ACC112 (cell line): ENCODE measurements around the gene ZNF462.

Experiments used
- H2AFZ ChIP-seq: fragments of 200-600 bp; sonication (generic); one replicate; pipeline ENCODE4 v1.6.0; 2017; ENCODE audit warnings: antibody characterized with exemption, low read length; ENCODE audit not compliant: unreplicated experiment
- H3K27ac ChIP-seq: fragments of 200-600 bp; sonication (generic); 2 replicates; pipeline ENCODE4 v1.5.1; 2014; ENCODE audit warnings: low read depth, mild to moderate bottlenecking, antibody characterized with exemption, low read length, moderate library complexity
- H3K27me3 ChIP-seq: fragments of 200-600 bp; sonication (generic); 2 replicates; pipeline ENCODE4 v1.6.1; 2014; ENCODE audit warnings: mild to moderate bottlenecking, antibody characterized with exemption, low read length, moderate library complexity, mixed read lengths; ENCODE audit not compliant: insufficient read depth
- H3K36me3 ChIP-seq: fragments of 200-600 bp; sonication (generic); 2 replicates; pipeline ENCODE4 v1.6.1; 2016; ENCODE audit warnings: mild to moderate bottlenecking, antibody characterized with exemption, low read length, moderate library complexity, mixed read lengths; ENCODE audit not compliant: insufficient read depth
- H3K4me1 ChIP-seq: fragments of 200-600 bp; sonication (generic); one replicate; pipeline ENCODE4 v1.6.1; 2016; ENCODE audit warnings: low read length, mixed read lengths; ENCODE audit not compliant: insufficient read depth, unreplicated experiment, control insufficient read depth
- H3K4me3 ChIP-seq: fragments of 200-600 bp; sonication (generic); 2 replicates; pipeline ENCODE4 v1.5.1; 2014; ENCODE audit warnings: mild to moderate bottlenecking, low read depth, low read length
- H3K79me2 ChIP-seq: fragments of 200-600 bp; sonication (generic); one replicate; pipeline ENCODE4 v1.6.0; 2016; ENCODE audit warnings: low read length; ENCODE audit not compliant: control insufficient read depth, unreplicated experiment, insufficient read depth

ZNF462 gene

DNA sequence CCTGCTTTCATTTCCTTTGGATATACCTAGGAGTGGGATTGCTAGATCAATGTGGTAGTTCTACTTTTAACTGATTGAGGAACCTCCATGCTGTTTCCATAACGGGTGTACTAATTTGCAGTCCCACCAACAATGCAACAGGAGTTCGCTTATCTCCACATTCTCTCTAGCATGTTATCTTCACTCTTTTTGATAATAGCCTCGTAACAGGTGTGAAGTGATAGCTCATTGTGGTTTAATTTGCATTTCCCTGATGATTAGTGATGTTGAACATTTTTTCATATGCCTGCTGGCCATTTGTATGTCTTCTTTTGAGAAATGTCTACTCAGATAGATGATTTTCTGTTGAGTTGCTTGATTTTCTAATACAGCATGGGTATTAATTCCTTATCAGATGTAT, 142.2 kb downstream of the ZNF462 start:
- no peaks in the 10 kb centered on the region for H3K79me2 ChIP-seq
- no peak overlapping the region for H3K27ac ChIP-seq
- no peak overlapping the region for H2AFZ ChIP-seq
- no peaks in the 10 kb centered on the region for H3K4me1 ChIP-seq
- H3K36me3 ChIP-seq: peaks cover 18% of the 10 kb centered on the region
- H3K27me3 ChIP-seq: no peaks in the 10 kb centered on the region
- no peak overlapping the region for H3K4me3 ChIP-seq

DNA sequence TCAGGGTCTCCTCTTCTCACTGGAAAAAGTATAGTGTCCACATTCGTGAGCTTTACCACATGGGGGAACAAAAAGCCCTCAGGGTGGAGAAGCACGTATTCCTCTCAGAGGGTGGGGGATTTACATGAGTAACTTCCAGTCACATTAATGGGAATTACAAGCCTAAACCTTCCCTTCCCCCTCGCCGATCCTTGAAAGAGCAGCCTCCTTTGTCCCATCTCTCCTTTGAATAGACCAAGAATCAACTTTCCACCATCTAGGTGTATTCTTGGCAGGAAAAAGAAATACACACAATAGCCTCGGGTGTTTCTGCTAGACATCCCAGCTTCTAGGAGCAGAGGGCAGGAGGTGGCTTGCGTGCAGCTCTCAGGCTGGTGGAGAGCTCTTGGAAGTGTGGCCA, 144.4 kb downstream of the ZNF462 start:
- Histone ChIP-seq H3K79me2 (no peaks in the 10 kb centered on the region), H3K4me1 (no peaks in the 10 kb centered on the region), H3K27ac (no peak overlapping the region), H3K36me3 (peaks cover 29% of the 10 kb centered on the region), H3K27me3 (no peaks in the 10 kb centered on the region), H2AFZ (no peak overlapping the region), H3K4me3 (no peak overlapping the region)

DNA sequence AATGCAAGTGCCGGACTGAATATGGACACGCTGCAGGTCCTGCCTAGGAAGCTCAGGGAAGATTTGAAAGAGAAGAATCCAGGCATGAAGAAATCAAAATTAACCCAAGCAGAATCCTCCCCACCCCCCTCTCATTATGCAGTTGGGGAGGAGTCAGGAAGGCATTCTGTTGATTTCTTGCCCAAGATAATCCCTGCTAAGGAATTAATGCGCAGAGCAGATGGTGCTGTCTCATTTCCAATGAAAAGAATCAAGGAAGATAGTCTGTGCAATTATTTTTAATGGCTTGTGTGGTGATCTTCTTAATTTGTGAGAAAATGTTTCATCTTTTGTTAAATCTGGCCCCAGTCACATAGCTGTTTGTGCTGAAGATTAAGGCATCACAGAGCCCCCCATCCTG, 145.0 kb downstream of the ZNF462 start:
- Histone ChIP-seq H3K36me3 (peaks cover 29% of the 10 kb centered on the region), H3K4me1 (no peaks in the 10 kb centered on the region), H3K79me2 (no peaks in the 10 kb centered on the region), H3K27me3 (no peaks in the 10 kb centered on the region), H3K27ac (no peak overlapping the region), H3K4me3 (no peak overlapping the region), H2AFZ (no peak overlapping the region)

DNA sequence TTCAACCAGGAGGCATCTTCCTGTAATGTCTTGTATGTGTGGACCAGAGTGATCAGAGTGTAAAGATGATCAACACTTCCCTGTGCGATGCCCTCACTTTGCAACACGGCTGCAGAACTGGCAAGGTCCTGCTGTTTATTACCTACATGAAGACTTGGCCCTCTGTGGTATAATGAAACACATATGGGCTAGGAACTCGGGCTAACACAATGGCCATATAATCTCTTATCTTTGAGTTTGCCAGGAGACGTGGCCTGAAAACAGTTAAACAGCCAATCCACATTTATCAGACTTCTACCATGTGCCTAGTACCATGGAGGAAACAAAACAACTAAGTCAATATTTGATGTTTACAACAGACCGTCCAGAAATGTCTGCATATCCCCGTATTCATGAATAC, 145.5 kb downstream of the ZNF462 start:
- Histone ChIP-seq H3K79me2 (no peaks in the 10 kb centered on the region), H3K27ac (no peak overlapping the region)

DNA sequence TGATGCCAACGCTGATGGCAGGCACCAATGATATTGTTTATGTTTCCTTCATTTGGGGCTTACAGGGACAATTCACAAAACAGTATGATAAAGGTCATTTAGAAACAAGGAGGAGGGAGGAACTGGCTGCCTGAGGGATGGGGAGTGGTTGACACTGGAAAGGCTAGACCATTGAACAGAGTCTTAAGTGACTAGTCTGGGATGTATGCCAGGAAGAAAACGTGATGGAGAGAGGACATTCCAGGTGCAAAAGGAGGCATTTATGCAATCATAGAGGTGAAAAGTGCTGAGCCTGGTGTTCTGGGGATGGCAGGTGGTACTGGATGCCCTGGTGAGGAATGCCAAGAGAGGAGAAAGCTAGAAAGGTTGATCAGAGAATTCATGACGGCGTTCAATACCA, 153.4 kb downstream of the ZNF462 start:
- Histone ChIP-seq H3K4me1 (peaks cover 12% of the 10 kb centered on the region), H3K27me3 (no peaks in the 10 kb centered on the region), H3K79me2 (no peaks in the 10 kb centered on the region), H3K27ac (no peak overlapping the region), H3K36me3 (0 out of 2 replicates have a peak, but pooled peaks cover 2% of the 10 kb centered on the region), H3K4me3 (no peak overlapping the region), H2AFZ (no peak overlapping the region)

More for the DNA sequence above, 145.5 kb downstream of the ZNF462 start:
- no peaks in the 10 kb centered on the region for H3K27me3 ChIP-seq
- peaks cover 24% of the 10 kb centered on the region for H3K36me3 ChIP-seq
- H3K4me1 ChIP-seq: no peaks in the 10 kb centered on the region
- H2AFZ ChIP-seq: no peak overlapping the region
- H3K4me3 ChIP-seq: no peak overlapping the region

DNA sequence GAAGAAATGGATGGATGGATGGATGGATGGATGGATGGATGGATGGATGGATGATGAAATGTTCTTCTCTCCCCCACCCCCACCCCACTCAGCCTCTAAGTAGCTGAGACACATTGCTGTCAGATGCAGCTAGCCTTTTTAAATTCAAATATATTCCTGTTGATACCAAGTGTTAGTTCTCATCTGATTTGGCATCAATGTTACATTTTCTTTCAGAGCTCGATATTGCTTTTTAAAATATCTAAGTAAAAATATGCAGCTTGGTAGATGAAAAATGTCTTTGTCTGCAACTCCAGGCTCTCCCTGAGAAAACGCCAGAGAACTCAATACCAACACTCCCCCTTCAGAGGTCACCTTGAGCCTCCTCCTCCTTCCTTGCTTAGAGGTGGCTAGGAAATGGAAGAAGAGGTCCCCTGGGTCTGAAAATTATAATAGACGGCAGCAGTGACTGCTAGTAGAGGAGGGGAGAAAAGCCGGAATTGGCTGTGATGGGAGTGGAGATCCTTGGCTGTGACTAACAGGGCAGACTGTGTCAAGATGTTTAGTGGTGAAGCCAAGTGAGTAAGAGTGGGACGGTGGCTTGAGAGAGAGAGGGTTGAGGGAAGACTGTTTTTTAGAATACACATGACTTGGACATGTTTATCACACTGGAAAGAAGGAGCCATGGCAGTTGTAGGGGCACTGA, 156.0 kb downstream of the ZNF462 start:
- Histone ChIP-seq H3K79me2 (no peaks in the 10 kb centered on the region), H3K4me3 (no peak overlapping the region), H3K4me1 (peaks cover 12% of the 10 kb centered on the region), H3K27me3 (no peaks in the 10 kb centered on the region), H3K27ac (no peak overlapping the region), H3K36me3 (no peaks in the 10 kb centered on the region), H2AFZ (no peak overlapping the region)

DNA sequence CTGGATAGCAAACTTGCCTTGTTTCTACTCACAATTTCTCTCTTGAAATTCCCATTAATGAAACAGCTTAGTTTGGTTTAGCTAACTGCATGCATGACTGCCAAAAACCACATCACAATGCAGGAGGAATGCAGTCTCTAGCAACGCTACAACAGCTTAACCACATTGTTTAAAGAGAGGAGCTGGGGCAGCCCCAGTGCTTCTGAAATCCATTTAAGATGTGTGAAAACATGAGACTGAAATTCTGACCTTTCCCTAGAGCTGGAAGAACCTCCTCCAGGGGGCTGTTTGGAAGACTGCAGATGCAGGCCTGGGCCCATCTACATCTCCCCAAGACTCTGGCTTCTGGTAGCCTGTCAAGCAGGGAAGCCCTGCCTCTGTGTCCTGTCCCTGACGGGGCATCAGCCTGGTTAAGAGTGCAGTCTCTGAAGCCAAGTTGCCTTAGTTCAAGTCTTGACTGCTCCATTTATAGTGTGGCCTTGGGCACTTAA, 157.1 kb downstream of the ZNF462 start:
- no peak overlapping the region for H3K27ac ChIP-seq
- peaks cover 12% of the 10 kb centered on the region for H3K4me1 ChIP-seq
- H2AFZ ChIP-seq: no peak overlapping the region
- no peak overlapping the region for H3K4me3 ChIP-seq
- no peaks in the 10 kb centered on the region for H3K79me2 ChIP-seq
- no peaks in the 10 kb centered on the region for H3K36me3 ChIP-seq
- H3K27me3 ChIP-seq: no peaks in the 10 kb centered on the region

DNA sequence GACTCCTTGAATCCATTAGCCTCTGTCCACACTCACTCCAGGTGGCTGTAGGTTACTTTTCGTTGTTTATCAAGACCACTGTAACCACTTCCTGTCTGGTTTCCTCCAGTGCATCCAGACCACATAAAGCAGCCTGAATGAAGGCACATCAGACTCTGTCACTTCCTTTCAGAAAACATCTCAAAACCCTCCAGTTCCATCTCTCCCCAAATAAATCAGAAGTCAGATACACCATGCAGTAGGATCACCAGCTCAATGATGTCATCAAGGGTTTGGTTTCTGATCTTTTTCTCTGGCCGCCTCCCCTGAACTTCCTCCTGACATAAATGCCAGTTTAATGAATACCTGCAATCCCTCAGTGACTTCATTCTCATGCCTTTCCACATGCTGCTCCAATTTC, 161.2 kb downstream of the ZNF462 start:
- Histone ChIP-seq H3K4me3 (no peak overlapping the region), H3K27me3 (no peaks in the 10 kb centered on the region), H3K27ac (no peak overlapping the region), H3K36me3 (no peaks in the 10 kb centered on the region), H3K79me2 (no peaks in the 10 kb centered on the region), H3K4me1 (peaks cover 12% of the 10 kb centered on the region), H2AFZ (no peak overlapping the region)

DNA sequence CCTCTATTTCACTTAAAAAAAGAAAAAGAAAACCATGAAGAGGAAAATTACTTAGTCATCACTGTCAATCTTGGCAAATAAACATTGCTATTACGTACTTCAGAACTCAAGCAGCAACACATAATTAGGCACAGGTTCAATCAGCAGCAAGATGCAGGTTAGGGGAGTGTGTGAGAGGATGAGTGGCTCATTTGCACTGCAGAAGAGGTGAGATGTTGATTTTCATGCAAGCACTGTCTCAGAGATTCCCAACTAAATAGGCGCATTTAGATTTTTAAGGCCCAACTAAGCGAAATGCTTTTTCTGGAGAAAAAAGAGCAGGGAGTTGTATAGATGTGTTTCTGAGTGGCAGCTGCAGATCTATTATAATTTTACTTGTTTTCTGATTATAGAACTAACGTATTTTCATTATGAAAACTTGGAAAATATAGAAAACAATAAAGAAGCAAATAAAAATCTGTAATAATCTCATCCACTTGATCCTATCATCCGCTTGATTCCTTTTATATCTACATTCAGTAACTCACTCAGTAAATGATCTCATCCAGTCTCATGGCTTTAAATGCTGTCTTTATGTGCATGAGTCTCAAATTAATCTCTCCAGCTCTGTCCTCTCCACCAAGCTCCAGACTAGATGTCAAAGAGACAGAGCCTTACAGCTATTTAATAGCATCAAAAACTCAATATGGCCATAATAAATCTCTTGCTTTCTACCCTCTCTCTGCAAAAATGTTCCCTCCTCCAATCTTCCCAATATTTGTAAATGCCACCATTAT, 162.5 kb downstream of the ZNF462 start:
- Histone ChIP-seq H3K36me3 (no peaks in the 10 kb centered on the region), H3K4me1 (no peaks in the 10 kb centered on the region), H3K27me3 (0 out of 2 replicates have a peak, but pooled peaks cover 7% of the 10 kb centered on the region), H3K79me2 (no peaks in the 10 kb centered on the region), H2AFZ (no peak overlapping the region), H3K27ac (no peak overlapping the region), H3K4me3 (no peak overlapping the region)

DNA sequence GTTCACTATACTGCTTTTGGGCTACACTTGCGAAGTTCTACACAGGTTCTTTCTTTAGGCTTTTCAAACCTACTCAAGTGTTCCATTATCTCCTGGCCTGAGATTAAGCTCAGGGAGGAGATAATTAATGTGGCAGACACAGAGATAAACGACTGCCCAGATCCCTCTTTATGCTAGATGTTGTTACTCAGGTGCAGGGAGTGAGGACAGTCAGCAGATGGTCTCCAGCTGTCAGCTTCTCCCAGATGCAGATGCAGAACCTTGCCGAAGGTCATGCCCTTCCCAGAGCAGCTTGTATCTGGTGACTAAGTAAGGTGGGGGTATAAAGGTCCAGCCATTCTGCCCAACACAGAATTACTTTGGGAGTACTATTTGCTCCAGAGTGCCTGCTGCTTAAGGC, 166.2 kb downstream of the ZNF462 start:
- Histone ChIP-seq H2AFZ (no peak overlapping the region), H3K79me2 (no peaks in the 10 kb centered on the region), H3K27me3 (peaks cover 26% of the 10 kb centered on the region), H3K4me1 (no peaks in the 10 kb centered on the region), H3K27ac (no peak overlapping the region), H3K4me3 (no peak overlapping the region), H3K36me3 (no peaks in the 10 kb centered on the region)

DNA sequence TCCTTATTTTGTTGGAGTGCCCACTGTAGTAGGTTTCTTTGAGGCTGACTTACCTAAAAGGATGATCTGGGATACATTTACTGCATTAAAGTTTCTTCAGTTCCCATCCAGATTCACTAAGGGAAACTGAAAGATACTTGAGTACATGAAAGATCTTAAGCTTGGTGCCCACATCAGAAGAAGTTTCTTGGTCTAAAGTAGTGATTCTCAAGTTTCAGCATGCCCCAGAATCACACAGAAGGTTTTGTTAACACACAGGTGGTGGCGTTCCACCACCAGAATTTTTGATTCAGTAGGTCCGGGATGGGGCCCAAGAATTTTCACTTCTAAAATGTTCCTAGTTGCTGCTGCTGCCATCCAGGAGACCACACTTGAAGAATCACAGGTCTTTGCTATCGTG, 171.0 kb downstream of the ZNF462 start:
- Histone ChIP-seq H3K27ac (no peak overlapping the region), H3K36me3 (no peaks in the 10 kb centered on the region), H3K4me1 (peaks cover under 1% of the 10 kb centered on the region), H3K79me2 (no peaks in the 10 kb centered on the region), H3K27me3 (peaks cover 65% of the 10 kb centered on the region), H3K4me3 (no peak overlapping the region), H2AFZ (no peak overlapping the region)
